Measurements from ENCODE around the gene P3R3URF. TPM values are rescaled to one million over a fixed set of nuclear protein-coding genes. Genes with fewer than 3 reads are reported as not detected.

P3R3URF gene
- total and polyA plus RNA-seq, 4 donors, result not detected

GRCh38 chr1:46137916-46138315, 38.4 kb downstream of the P3R3URF start:
- Histone ChIP-seq H3K9me3 (ENCODE audit: control insufficient read depth in 4 of 4, low read length in 3 of 4) (no peaks in the 10 kb centered on the region), H3K36me3 (ENCODE audit: control insufficient read depth in 4 of 4, insufficient read depth in 3 of 4, low read depth in 1 of 4, low read length in 3 of 4) (no peaks in the 10 kb centered on the region), H3K4me1 (ENCODE audit: control insufficient read depth in 4 of 4, insufficient read depth in 4 of 4, low read length in 3 of 4) (peaks cover 0 to 19% (median 3%) of the 10 kb centered on the region in 4 donors), H3K4me3 (ENCODE audit: low read depth in 1 of 3, low read length in 3 of 3) (peak overlapping the region in 1 of 3 donors; percentile 16), H3K27ac (ENCODE audit: low read depth in 1 of 2, low read length in 2 of 2) (peak overlapping the region; percentile 52 to 54), H3K9ac (ENCODE audit: low read depth in 1 of 2, low read length in 2 of 2) (no peak overlapping the region), H3K27me3 (ENCODE audit: control insufficient read depth in 4 of 4, insufficient read depth in 4 of 4, low read length in 3 of 4) (no peaks in the 10 kb centered on the region)
- DNase-seq (ENCODE audit: low spot score), result no peak
- TF ChIP-seq RAD21 (IDR thresholded peaks at IDR 0.05) (peak; percentile 6 to 29), NR2F2 (IDR thresholded peaks at IDR 0.05) (peak; percentile 98), REST (IDR thresholded peaks at IDR 0.05) (peak; percentile 23), ZBTB33 (IDR thresholded peaks at IDR 0.05) (no peak), ATF3 (IDR thresholded peaks at IDR 0.05) (no peak), CTCF (IDR thresholded peaks at IDR 0.05; ENCODE audit: low read depth, low read length, missing input control) (no peak), HNF4A (conservative IDR thresholded peaks at IDR 0.05) (no peak), JUND (IDR thresholded peaks at IDR 0.05) (no peak), SP1 (IDR thresholded peaks at IDR 0.05) (peak; percentile 15)
- 48% methylated on average over 3 of the region's 3 CpGs for WGBS

- Histone ChIP-seq H3K9me3 (ENCODE audit: control insufficient read depth in 4 of 4, low read length in 3 of 4) (no peaks in the 10 kb centered on the region), H3K36me3 (ENCODE audit: control insufficient read depth in 4 of 4, insufficient read depth in 3 of 4, low read depth in 1 of 4, low read length in 3 of 4) (no peaks in the 10 kb centered on the region), H3K4me1 (ENCODE audit: control insufficient read depth in 4 of 4, insufficient read depth in 4 of 4, low read length in 3 of 4) (peaks cover 3 to 24% (median 9%) of the 10 kb centered on the region in 4 donors), H3K27ac (ENCODE audit: low read depth in 1 of 2, low read length in 2 of 2) (no peak overlapping the region), H3K27me3 (ENCODE audit: control insufficient read depth in 4 of 4, insufficient read depth in 4 of 4, low read length in 3 of 4) (no peaks in the 10 kb centered on the region), H3K4me3 (ENCODE audit: low read depth in 1 of 3, low read length in 3 of 3) (no peak overlapping the region), H3K9ac (ENCODE audit: low read depth in 1 of 2, low read length in 2 of 2) (no peak overlapping the region)
- no peak for DNase-seq (ENCODE audit: low spot score)
- TF ChIP-seq EGR1 (IDR thresholded peaks at IDR 0.05; ENCODE audit: low read depth in 2 of 2), result no peak
- no peak for TF ChIP-seq NR2F2 (IDR thresholded peaks at IDR 0.05)
- TF ChIP-seq SP1 (IDR thresholded peaks at IDR 0.05), result no peak
- no peak for TF ChIP-seq YY1 (IDR thresholded peaks at IDR 0.05)
- TF ChIP-seq HNF4A (conservative IDR thresholded peaks at IDR 0.05), result no peak
- TF ChIP-seq CTCF (IDR thresholded peaks at IDR 0.05; ENCODE audit: low read depth, low read length, missing input control), result no peak
- no peak for TF ChIP-seq ATF3 (IDR thresholded peaks at IDR 0.05)
- no peak for TF ChIP-seq JUND (IDR thresholded peaks at IDR 0.05)
- TF ChIP-seq GABPA (IDR thresholded peaks at IDR 0.05 in 1 of 2, conservative IDR thresholded peaks at IDR 0.05 in 1 of 2), result no peak
- TF ChIP-seq RXRA (IDR thresholded peaks at IDR 0.05), result no peak
- TF ChIP-seq MAX (IDR thresholded peaks at IDR 0.05), result no peak
- TF ChIP-seq FOXA2 (IDR thresholded peaks at IDR 0.05), result no peak
- no peak for TF ChIP-seq REST (IDR thresholded peaks at IDR 0.05)
- no peak for TF ChIP-seq RAD21 (IDR thresholded peaks at IDR 0.05)
- no peak for TF ChIP-seq HNF4G (IDR thresholded peaks at IDR 0.05)
- TF ChIP-seq TAF1 (conservative IDR thresholded peaks at IDR 0.05), result no peak
- TF ChIP-seq FOXA1 (IDR thresholded peaks at IDR 0.05), result no peak
These were observed 39.6 kb downstream of the P3R3URF start for GRCh38 chr1:46136711-46137110.
